H7 (cell line): ENCODE measurements around the gene UBA3. TPM values are rescaled to one million over a fixed set of nuclear protein-coding genes. Genes with fewer than 3 reads are reported as not detected.
A peak's percentile ranks its signal among the peaks of the same experiment; 100 is the strongest.

Experiments
- DNase-seq: peaks from one replicate; pipeline ENCODE4 v3.0.0; 2012
- H3K27me3 ChIP-seq: 2 replicates; pipeline ENCODE4 v1.6.0; 2011; ENCODE audit warnings: mild to moderate bottlenecking, low read length; ENCODE audit not compliant: control insufficient read depth, insufficient read depth
- H3K36me3 ChIP-seq: replicated peaks from 2 replicates; pipeline ENCODE4 v1.5.1; 2011; ENCODE audit warnings: low read length; ENCODE audit not compliant: control insufficient read depth, insufficient read depth
- H3K4me3 ChIP-seq: 2 replicates; pipeline ENCODE4 v1.5.1; 2011; ENCODE audit warnings: low read depth, mild to moderate bottlenecking, control low read depth, low read length, moderate library complexity; ENCODE audit not compliant: insufficient read depth
- total RNA-seq: library from RNA; depleted of rRNA; stranded (reverse); fragments of >200 nt; shearing (Covaris generic); gene quantifications from 2 replicates; pipeline ENCODE4 v1.2.3, GENCODE V29; 2014

UBA3 gene
- total RNA-seq, 1 experiment from 2014 or later: 81.2 TPM

GRCh38 chr3:69020424-69020823 is 59.7 kb downstream of the UBA3 start:
- no peak for DNase-seq
- H3K27me3 ChIP-seq: no peaks in the 10 kb centered on the region
- H3K36me3 ChIP-seq: peaks cover 2% of the 10 kb centered on the region
- no peak overlapping the region for H3K4me3 ChIP-seq

- Histone ChIP-seq H3K36me3 (no peaks in the 10 kb centered on the region; the same call in 1 of the 2 replicates), H3K4me3 (no peak overlapping the region), H3K27me3 (no peaks in the 10 kb centered on the region)
- DNase-seq: no peak
These were observed 63.3 kb downstream of the UBA3 start for GRCh38 chr3:69016901-69017300.

GRCh38 chr3:69016102-69016501 is 64.1 kb downstream of the UBA3 start:
- Histone ChIP-seq H3K27me3 (no peaks in the 10 kb centered on the region), H3K4me3 (no peak overlapping the region), H3K36me3 (no peaks in the 10 kb centered on the region; the same call in 1 of the 2 replicates)
- DNase-seq: no peak

- Histone ChIP-seq H3K27me3 (no peaks in the 10 kb centered on the region), H3K4me3 (peak overlapping the region; percentile 71), H3K36me3 (no peaks in the 10 kb centered on the region)
- DNase-seq: no peak
These were observed 66.1 kb downstream of the UBA3 start for GRCh38 chr3:69014022-69014580.

- Histone ChIP-seq H3K36me3 (no peaks in the 10 kb centered on the region), H3K4me3 (peak within 1 kb of the TSS; percentile 71), H3K27me3 (no peaks in the 10 kb centered on the region)
- peak; percentile 88 for DNase-seq
These were observed 66.7 kb downstream of the UBA3 start, which contains the start of gene EOGT for GRCh38 chr3:69013253-69014021. TSS of gene EOGT (minus strand) at chr3:69013684. CDS start at chr3:69009846, 3,838 bp downstream.

GRCh38 chr3:69012800-69013252 is 67.3 kb downstream of the UBA3 start:
- DNase-seq: peak; percentile 76
- peak overlapping the region; percentile 71 for H3K4me3 ChIP-seq
- H3K36me3 ChIP-seq: peaks cover 3% of the 10 kb centered on the region; the same call in 1 of the 2 replicates
- H3K27me3 ChIP-seq: no peaks in the 10 kb centered on the region

GRCh38 chr3:69012100-69012799 is 67.9 kb downstream of the UBA3 start:
- H3K27me3 ChIP-seq: no peaks in the 10 kb centered on the region
- peak; percentile 54 for DNase-seq
- H3K4me3 ChIP-seq: peak overlapping the region; percentile 71
- peaks cover 4% of the 10 kb centered on the region; the same call in 1 of the 2 replicates for H3K36me3 ChIP-seq

GRCh38 chr3:69011096-69011730 is 69.0 kb downstream of the UBA3 start:
- peaks cover 4% of the 10 kb centered on the region for H3K36me3 ChIP-seq
- no peak for DNase-seq
- no peak overlapping the region for H3K4me3 ChIP-seq
- no peaks in the 10 kb centered on the region for H3K27me3 ChIP-seq

- DNase-seq: peak; percentile 68
- H3K4me3 ChIP-seq: no peak overlapping the region
- peaks cover 6% of the 10 kb centered on the region for H3K36me3 ChIP-seq
- no peaks in the 10 kb centered on the region for H3K27me3 ChIP-seq
These were observed 70.4 kb downstream of the UBA3 start for GRCh38 chr3:69009559-69010410.

- H3K36me3 ChIP-seq: peaks cover 6% of the 10 kb centered on the region
- no peaks in the 10 kb centered on the region for H3K27me3 ChIP-seq
- no peak overlapping the region for H3K4me3 ChIP-seq
- DNase-seq: peak; percentile 19
These were observed 71.2 kb downstream of the UBA3 start for GRCh38 chr3:69008980-69009379.

- peaks cover 9% of the 10 kb centered on the region for H3K36me3 ChIP-seq
- DNase-seq: no peak
- no peaks in the 10 kb centered on the region for H3K27me3 ChIP-seq
These were observed 74.2 kb downstream of the UBA3 start for GRCh38 chr3:69005791-69006482.

GRCh38 chr3:69005071-69005790 is 74.9 kb downstream of the UBA3 start:
- Histone ChIP-seq H3K4me3 (no peak overlapping the region), H3K27me3 (no peaks in the 10 kb centered on the region), H3K36me3 (peaks cover 9% of the 10 kb centered on the region)
- DNase-seq: no peak

More at GRCh38 chr3:69005791-69006482, 74.2 kb downstream of the UBA3 start:
- H3K4me3 ChIP-seq: no peak overlapping the region
